ENCODE measurements around the gene COL5A2.
A peak's percentile ranks its signal among the peaks of the same experiment; 100 is the strongest.

Gene COL5A2

DNA sequence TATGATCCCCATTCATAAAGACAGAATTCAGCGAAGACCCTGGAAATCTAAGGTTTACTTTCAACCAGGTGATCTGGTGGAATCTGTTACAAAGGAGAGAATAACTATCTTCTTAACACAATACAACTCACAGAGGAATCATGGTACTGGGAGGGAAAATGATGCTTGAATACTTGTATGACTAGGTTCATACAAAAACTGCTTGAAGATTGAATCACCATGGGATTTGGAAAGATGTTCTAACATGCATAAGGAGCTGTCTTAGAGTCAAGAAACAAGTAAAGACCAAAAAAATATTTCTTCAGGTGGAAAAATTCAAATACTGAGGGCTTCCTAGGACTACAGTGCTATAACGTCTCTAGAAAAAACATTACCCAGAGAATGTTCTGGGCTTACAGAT is 32.2 kb downstream of the COL5A2 start:
- DNase-seq (ENCODE audit: low spot score), result no peak

DNA sequence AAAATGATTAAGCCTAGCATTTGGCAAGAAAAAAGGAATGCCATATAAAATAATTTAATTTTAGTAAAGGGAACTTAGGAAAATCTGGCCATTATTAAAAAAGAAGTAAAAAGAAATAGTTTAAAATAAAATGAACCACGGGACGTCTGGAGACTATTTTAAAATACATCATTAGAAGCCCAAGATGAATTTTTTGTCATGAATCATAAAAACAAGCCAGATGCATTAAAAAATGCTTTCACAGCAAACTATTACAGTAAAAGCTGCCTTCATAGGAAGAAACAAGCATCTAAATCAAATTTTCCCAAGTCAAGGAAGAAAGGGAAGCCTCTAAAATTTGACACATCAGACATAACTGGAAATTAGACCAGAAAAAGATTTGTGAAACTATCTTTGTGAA is 33.0 kb downstream of the COL5A2 start:
- DNase-seq (ENCODE audit: low spot score), result no peak

DNA sequence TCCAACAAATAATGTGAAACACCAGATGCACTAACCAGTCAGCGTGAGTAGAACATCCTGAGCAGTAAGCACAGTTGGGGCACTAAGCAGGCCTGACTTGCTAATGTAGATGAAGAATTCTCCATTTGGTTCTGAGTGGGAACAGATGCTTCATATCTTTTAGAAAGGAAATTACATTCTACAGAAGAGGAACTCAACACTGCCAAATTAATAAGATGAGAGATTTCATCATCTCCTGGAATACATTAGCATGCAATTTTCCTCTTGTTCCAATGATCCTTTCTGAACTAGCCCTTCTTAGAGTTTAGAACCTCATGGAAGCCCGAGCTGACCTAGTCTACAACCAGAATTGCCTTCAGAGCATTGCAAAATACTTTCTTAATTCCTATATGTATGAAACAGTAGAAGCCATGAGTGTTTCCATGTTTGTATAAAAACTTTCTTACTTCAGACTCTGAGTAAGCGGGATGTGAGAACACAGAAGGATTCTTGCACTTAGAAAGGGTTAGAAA is 34.8 kb downstream of the COL5A2 start:
- no peak for DNase-seq (ENCODE audit: low spot score)

DNA sequence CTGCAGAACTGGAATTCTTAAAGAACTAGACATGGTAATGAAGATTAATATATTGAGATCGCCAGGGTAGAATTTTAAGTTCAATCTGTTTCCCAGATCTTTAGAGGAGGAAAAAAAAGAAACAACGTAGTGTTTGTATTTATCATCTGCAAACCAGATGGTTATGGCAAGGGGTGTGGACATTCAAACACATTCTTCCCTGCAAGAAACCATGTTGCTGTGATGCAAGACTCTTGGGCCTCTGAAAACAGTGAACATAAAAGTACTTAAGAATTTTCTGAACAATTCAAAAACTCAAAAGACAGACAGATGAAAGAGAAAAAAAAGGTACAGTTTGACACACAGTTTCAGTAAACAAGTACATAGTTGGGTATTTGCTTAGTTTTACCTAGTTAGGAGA is 35.6 kb downstream of the COL5A2 start:
- DNase-seq (ENCODE audit: low spot score), result no peak

DNA sequence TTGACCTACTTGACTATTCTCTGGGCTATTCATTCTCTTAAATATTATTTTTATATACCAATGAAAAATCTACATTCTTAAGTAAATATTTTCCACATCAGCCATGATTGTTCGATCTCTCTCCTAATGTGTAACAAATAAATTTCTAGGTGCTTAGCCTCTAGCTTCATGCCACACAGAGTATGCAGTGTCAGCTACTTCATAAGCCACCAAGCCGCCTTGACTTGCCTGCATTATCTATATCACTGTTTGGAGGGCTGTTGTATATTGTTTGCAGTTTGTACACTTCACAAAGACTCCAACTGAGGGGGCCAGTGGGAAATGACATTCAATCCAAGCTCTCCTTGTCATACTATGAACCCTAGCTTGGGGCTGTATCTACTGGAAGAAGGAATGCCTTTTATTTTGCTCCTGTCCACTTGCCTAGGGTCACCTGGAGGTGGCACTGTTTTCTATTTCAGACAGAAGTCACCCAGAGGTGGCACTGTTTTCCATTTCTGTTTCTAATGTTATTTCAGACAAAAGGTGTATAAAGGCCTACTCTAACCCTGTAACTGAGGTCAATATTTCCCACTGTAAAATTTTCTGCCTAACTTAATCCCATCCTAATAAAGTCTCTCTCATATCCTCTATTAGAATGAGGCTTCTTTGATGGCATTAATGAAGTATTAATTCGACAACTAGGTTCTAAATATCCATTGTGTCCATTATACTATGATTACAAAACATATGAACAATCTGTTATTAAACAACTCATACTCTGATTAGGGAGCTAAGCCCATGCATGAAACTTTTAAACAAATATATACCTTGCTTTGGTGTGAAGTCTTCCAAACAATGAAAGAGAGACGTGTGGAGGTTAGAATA is 36.4 kb downstream of the COL5A2 start:
- peak; percentile 78 for DNase-seq (ENCODE audit: low spot score)

DNA sequence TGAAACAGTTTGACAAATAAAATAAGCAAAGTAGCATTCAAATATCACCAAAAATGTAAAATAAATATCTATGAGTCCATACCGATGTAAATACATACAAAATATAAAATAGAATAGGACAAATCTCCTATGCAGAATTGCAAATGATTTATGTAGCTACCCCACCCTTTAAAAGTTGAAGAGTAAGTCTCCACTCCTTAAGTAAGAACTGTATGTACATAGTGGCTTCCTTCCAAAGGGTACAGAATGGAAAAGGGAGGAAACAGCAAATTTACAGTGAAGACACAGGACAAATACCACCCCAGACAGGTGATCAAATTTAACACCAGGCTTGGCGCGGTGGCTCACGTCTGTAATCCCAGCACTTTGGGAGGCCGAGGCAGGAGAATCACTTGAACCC is 40.8 kb downstream of the COL5A2 start:
- DNase-seq (ENCODE audit: low spot score), result no peak

DNA sequence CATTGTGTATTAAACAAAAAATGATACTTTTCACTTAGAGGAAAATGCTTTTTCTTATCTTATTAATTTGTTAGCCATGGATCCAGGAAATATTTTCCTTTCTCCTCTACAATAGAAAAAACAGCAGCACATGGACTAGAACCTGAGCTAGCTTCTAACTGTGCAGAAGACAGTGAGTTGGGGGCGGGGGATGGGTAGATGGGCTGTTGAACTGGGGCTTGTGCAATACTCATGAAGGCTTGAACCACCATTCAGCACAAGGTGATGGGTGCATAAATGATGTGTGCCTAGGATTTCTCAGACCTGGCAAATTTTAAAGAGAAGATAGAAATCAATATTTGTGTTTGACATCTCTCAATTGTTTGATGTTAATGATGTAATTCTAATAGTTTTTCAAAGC is 42.0 kb downstream of the COL5A2 start:
- no peak for DNase-seq (ENCODE audit: low spot score)

DNA sequence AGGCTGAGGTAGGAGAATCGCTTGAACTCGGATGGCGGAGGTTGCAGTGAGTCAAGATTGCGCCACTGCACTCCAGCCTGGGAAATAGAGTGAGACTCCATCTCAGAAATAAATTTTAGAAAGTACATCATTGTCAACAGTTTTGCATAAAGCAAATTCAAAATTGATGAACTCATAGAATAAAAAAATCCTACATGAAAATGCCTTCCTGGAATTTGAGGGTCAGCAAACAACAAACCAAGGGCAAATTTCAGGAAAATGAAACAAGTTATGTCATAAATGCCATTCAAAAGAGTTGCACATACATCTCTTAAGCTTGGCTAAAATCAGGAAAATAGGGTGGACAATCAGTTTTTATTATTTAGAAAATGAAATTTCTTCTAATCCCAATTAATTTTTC is 45.1 kb downstream of the COL5A2 start:
- DNase-seq (ENCODE audit: low spot score), result no peak

DNA sequence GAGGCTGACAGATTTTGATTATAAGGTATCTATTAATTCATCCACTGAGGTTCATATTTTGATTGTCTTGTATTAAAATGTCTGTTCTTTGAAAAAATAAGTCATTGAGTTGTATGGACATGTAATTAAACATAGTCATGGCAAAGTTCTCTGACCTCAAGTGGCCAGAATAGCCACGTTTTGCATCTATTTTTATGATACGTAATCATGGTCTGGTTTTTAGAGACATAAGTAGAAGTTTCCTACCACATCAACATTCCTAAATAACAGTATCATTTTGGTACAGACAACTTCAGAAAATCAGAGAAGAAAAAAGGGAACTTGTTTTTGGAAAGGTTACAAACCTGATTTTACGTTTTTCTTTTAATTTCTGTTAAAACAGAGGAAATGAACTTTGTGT is 47.6 kb downstream of the COL5A2 start:
- no peak for DNase-seq (ENCODE audit: low spot score)

DNA sequence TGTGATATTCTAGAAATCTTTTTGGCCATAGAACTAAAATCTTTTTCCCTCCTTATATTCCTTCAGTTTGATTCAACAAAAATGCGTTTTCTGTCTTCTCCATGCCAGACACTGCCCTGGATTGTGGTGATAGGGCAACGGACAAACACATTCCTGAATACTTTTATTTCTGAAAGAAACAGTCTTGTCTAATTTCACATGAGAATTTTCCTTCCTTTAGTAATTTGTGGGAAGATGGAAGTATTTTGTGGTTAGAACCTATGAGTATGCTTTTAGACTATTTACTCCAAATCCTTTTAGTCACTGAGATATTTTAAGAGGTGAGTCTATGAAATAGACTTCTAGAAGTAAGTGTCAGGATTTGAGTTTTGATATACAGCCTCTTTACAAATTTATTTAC is 49.6 kb downstream of the COL5A2 start:
- no peak for DNase-seq (ENCODE audit: low spot score)

DNA sequence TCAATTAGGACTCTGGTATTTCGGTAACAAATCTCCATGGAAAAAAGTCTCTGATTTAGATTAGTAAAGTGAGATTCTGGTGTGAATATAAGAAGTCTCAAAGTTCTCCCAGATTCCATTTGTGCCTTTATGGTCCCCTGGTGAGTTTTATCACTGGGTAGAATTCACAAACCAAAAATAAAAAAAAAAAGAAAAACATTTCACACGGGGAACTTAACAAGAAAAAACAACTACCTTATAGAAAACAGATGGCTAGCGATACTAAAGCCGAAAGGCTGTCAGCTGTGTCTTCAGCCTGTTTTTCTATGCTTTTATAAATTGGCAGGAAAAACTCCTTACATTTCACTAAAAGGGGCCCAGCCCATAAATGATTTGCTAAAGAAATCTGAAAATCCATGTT is 50.6 kb downstream of the COL5A2 start:
- no peak for DNase-seq (ENCODE audit: low spot score)

DNA sequence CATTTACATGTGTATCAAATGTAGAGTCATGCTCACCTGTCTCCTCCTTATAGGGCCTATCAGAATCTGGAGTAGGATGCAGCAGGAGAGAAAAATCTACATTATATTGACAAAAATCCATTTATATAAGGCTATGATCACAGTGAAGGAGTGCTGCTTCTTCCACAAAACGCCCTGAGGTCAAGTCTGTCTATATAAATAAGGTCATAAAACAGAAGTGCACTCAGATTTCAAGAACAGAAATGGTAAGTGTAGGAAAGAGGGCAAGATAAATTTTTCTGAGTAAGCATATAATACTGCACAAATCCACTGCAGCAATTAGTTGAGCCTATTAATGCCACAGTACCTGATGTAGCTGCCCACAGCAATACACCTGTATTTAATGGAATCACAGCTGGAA is 51.8 kb downstream of the COL5A2 start:
- DNase-seq (ENCODE audit: low spot score), result no peak

DNA sequence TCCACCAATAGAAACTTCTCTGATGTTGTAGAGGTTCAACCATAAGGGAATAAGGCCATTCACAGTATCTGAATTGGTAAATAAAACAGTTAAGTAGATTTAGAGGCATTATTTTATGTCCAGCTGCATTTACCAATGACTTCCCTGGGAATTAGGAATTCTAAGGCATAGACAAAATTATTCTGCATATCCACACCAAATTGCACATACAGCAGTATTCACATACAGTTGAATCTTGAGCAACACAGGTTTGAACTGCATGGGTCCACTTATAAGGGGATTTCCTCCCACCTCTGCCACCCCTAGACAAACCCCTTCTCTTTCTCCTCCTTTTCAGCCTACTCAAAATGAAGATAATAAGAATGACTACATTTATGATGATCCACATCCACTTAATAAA is 54.4 kb downstream of the COL5A2 start:
- DNase-seq (ENCODE audit: low spot score), result no peak

DNA sequence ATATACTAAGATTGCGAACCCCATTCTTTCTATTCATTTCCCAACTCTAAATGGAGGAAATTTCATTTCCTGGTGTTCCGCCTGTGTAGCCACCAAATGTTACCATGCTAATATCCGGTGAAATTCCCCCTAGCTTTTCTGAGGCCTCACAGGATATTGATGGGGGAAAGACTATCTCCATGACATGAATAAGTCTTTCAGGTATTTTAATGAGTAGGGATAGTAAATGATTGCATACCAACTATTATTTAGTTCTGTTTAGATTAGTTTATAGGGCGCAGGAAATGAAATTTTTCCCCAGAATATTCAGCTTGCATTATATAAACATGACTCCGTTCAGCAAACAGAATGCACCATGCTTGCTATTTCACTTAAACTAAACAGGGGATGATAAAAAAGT is 55.4 kb downstream of the COL5A2 start:
- DNase-seq (ENCODE audit: low spot score), result no peak

DNA sequence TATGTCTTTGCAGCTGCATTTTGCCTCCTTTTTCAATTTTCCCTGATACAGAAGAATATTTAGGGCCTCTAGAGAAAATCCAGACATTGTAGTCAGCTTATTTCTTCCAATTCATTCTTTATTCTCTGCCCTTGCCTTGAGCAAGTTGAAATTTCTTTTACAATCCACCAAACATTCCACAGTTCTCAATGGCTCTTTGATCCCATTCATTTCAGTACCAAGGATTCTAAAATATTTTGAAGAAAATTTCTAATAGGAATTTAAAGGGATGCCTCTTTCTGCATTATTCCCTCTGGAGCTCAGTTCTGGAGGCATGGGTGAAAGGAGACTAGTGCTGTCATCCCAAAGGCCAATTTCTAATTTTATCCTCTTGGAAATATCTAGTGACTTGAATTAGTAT is 61.2 kb downstream of the COL5A2 start:
- DNase-seq (ENCODE audit: low spot score), result no peak

DNA sequence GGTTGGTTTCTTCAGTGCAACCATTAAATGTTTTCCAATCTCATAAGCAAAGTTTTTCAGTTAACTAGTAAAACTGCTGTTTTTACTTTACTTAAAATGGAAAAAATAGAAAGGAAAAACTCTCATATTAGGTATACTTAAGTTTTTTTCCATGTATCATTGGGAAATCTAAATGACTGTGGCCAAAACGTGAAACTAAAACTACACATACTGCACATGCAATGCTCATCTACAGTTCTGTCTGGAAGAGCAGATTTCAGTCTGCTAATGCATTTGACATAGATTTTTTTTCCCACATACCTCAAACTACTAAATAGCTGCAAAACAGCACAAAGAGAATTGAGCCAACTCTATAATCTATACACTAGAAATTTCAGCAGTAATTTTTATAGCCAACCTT is 62.6 kb downstream of the COL5A2 start:
- no peak for DNase-seq (ENCODE audit: low spot score)

DNA sequence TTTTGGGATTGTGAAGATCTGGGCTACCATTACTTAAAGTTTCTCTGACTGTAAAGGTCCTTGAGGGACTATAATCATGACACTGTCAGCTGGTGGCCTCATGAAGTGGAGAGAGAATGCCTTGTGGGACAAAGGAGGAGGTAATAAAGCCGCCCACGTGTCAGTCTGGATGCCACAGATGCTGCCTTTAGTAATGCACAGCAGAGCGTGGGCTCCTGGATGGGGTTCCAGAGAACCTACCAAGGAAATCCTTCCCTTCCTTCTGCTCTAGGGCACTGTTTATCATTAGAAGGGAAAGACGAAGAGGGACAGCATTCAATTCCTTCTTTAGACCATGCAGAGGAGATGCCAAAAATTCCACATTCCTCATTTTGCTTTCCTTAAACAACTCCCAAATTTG is 63.5 kb downstream of the COL5A2 start:
- no peak for DNase-seq (ENCODE audit: low spot score)

DNA sequence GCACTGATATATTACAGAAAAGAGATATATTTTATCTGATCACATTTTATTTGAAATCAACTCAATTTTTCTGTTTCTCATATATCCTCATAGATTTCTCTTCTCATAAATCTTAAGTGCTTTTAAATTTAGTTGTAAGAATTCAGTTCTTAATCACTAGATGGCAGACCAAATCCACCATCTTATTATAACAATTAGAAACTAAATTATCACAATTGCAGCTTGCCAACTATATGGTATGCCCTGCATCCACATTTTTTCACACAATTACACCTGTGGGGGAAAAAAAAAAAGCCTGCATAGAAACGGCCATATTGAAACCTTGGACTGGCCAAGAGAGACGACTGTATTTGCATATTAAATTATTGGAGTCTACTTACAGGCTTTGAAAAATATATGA is 64.4 kb downstream of the COL5A2 start:
- no peak for DNase-seq (ENCODE audit: low spot score)

DNA sequence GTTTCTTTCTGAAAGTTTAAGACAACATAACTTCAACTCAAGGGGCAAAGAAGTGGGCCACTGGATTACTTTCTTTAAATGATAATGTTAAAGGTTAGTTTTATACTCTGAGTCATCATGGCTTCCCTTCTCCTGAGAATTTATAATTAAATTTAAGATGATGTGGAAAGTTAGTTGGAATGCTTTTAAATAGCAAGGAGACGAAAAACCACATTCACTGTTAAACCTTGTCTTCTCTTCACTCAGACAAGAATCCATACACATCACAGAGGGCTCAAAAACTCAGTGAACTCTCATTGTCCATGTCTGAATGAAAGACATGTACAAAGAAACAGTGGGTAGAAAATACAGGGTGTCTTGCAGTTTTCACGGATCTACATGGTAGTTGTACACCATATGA is 65.6 kb downstream of the COL5A2 start:
- no peak for DNase-seq (ENCODE audit: low spot score)

DNA sequence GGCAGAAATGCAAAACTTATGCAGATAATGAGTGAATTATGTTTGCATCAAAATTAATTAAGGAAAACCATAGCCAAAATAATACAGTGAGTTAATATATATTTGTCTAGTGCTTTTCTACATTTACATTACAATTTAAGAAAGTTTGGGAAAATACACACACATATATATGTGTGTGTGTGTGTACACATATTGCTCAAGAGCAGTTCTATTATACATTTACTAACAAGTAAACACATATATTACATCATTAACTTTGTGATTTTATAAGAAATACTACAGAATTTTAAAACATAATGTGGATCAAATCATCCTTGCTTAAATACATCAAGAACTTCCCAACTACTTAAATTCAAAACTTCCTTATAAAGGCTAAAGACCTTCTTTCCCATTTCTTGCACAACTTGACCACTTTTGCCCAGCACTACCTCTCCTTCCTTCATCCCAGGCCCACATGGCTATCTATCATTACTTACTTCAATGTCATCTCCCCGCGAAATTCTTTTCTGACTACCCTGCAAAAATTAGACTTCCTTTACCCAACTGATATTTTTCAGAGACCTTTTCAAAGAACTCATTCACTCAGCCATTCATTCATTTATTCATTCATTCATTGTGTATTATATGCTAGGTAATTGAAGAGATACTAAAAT is 68.4 kb downstream of the COL5A2 start:
- DNase-seq (ENCODE audit: low spot score), result no peak

DNA sequence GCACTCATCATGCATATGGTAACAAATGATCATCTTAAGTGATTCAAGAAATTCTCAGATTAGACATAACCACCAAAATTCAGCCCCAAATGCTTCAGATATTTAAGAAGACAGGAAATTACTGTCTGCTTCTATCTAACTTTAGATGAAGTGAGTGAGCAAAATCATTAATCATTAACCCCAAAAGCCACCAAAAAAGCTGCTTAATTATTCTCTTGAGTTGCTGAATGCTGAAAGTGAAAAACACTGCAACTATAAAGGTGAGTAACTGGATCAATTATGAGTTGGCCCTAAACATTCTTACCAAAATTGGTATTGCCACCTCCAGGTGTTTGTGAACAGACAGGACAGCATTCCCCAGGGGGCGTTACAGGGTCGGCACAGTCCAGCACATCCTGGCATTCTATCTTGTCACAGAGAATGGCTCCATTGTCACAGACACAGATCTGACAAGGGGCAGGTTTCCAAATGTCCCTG is 69.6 kb downstream of the COL5A2 start:
- DNase-seq (ENCODE audit: low spot score), result no peak

DNA sequence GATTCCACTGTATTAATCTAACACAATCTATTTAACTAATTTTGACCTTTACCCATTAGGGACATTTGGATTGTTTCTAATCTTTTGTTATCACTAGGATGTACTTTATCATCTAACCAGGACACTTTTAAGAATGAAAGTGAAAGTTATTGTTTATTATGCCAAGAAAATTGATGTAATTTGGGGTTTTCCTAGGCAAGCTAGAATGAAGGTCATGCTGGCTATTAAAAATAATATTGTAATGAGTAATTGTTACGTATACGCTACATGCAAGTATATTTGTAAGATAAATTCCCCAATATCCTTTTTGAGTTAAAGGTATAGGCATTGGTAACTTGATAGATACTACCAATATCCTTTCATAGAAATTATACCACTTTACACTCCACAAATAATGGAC is 74.6 kb downstream of the COL5A2 start:
- DNase-seq (ENCODE audit: low spot score), result no peak

DNA sequence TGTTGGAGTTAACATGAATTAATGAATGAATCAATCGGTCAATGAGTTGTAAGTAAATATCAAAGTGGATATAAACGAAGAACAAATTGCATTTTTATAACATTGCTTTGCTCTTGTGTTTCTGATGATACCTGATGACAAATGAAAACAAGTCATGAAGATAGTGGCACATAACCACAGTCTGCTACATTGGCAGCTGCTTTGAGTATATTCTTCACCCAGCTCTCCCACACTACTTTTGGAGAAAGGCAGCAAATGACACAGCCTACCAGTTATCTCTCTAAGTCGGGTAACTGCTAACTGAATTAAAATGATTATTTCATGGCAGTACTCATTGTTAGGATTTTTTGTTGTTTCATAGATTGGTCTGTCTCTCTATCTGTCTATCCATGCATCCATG is 76.8 kb downstream of the COL5A2 start:
- DNase-seq (ENCODE audit: low spot score), result no peak

DNA sequence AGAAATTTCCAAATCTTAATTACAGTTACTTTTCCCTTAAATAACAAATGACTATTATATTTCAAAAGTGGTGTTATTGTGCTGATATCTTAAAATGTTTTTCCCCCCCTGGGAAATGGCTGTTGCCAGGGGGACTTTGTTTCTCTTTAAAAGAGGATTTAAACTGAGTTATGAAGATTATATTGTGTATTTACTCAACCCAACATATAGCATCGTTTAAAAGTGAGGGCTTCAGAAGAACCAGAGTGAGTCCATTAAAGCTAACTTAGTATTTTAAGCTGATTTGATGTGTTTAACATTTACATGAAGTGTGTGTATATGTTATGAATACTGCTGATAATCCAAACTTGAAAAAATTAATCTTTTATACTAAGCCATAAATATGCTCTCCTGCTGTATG is 81.6 kb downstream of the COL5A2 start:
- DNase-seq (ENCODE audit: low spot score), result no peak

Measured in NAMALWA (cell line).